NB4 (cell line): ENCODE data around the gene INPP5A.

ENCODE experiments used
- CTCF ChIP-seq: IDR thresholded peaks from one replicate; pipeline ENCODE4 v1.5.1; 2012; ENCODE audit warnings: low read depth, low read length
- MYC ChIP-seq: IDR thresholded peaks from 2 replicates; pipeline ENCODE4 v1.6.1; 2011; ENCODE audit warnings: low read depth, low read length
- POLR2A ChIP-seq: IDR thresholded peaks from 2 replicates; pipeline ENCODE4 v1.6.1; 2011; ENCODE audit warnings: mild to moderate bottlenecking; ENCODE audit not compliant: insufficient read length; ENCODE audit errors: extremely low read depth

GRCh38 chr10:132574288-132574687, 36.7 kb downstream of the INPP5A start:
- no peak for TF ChIP-seq CTCF
- no peak for TF ChIP-seq POLR2A
- no peak for TF ChIP-seq MYC
